ENCODE measurements around the gene COG6.

Gene COG6

GRCh38 chr13:39682310-39682709 is 26.8 kb downstream of the COG6 start:
- no peak for DNase-seq (ENCODE audit: low spot score)

DNA sequence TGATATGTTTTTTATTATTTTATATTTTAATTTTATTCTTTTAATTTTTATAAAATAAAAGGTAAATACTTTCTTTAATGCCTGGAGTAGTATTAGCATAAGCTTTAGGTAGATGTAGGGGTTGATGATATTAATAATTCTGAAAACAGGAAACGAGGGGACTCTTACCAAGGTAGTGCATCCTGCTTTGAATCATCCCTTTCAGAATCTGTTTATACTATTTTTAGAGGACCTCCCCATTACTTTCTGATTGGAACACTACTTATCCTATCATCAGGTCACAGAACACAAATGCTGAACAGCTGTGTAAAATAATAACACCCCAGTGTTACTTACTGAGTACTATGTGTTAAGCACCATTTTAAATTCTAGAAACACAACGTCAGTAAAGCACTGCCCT is 27.3 kb downstream of the COG6 start:
- peak; percentile 9 for DNase-seq (ENCODE audit: low spot score)

DNA sequence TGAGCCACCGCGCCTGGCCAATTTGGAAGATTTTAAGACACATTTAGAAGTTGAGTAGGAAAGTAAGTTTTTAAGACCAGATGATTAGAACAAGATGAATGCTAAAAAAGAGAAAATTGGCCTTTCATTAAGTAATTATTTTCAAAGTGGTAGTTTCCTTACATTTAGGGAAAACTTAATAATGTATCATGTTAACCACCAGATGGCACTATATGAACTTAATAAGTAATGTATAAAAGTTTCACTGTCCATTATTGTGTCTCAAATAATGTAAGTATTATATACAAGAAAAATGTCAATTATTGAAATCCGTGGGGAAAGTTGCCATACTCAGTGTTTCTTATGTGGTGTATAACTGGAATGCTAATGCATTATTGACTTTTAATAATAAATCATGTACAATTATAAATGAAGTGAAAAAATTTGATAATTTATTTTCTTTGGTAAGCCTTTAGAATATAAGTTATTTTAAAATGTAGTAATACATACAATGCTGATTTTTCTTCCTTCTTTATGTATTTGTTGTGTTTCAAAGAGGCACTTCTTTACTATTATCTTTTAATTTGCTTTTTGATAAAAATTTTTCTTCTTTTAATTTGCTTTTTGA is 29.2 kb downstream of the COG6 start:
- peak; percentile 23 for DNase-seq (ENCODE audit: low spot score)

DNA sequence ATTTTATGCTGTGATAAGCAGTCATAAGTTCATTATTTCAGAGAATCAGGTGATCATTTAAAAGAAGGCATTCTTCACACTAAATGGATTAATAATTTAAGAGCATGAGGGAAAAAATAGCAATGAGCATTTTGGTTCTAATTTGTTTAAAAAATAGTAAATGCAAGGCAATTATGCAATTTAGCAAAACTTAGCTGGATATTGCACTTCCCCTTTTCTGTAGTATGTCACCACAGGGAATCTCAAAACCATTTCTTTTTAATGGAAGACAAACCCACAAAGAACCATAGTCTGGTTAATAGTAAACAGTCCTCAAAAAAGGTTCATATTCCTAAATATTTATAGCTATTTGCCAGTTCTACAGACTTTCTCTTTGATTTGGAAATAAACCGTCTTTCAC is 30.2 kb downstream of the COG6 start:
- DNase-seq (ENCODE audit: low spot score): no peak

DNA sequence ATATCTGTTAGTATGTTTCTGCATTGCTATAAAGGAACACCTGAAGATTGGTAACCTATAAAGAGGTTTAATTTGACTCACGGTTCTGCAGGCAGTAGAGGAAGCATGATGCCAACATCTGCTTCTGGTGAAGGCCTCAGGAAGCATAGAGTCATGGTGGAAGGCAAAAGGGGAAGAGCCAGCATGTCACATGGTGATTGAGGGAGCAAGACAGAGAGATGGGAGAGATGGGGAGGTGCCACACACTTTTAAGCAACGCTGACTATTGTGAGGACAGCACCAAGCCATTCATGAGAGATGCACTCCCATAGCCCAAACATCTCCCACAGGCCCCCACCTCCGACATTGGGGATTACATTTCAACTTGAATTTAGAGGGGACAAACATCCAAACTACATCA is 32.8 kb downstream of the COG6 start:
- no peak for DNase-seq (ENCODE audit: low spot score)

DNA sequence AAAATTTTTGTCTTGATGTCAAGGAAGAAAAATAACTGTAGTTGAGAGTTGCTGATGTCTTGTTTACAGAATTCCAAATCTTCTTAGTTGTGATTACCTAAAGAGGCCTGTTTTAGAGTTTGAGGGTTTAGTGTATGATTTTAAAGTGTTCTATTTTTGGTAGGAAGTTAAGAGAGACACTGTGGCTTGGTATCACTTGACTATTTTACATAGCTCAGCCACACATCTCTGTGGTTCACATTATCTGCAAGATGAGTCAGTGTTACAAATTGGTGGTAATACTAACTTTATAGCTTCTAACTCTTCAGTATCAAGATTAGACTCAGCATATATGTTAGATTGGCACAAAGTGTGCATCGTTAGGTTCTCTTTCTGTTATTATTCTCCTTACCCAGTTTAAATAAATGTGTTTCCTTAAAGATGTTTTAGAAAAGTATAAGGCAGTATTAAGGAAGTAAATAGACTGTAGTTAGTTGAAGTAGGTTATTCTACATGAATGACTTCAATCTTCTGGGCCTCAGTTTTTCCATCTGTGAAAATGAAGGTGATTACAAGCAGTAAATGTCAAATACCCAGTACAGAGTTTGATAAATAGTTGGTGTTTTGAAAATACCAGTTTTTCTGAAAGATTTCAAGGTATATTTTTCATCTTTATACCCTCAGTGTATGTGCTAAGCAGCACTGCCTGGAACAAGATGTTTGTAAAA is 33.4 kb downstream of the COG6 start:
- DNase-seq (ENCODE audit: low spot score): peak; percentile 27

- no peak for DNase-seq (ENCODE audit: low spot score)
These were observed 37.4 kb downstream of the COG6 start for GRCh38 chr13:39692660-39693438.

DNA sequence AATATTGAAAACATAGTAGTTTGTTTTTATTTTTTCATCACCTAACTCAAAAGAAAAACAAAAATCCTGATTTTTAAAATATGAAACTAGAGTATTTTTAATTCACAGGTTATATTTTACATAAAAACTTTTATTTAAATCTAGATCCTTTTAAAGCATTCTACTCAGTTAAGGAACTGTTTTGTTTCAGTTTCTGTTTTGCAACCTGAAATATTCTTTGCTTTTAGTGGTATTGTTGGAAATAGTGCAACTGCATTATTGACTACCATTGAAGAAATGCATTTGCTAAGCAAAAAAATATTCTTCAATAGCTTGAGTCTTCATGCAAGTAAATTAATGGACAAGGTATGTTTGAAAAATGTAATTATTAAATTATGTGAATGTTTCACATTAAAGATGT is 43.8 kb downstream of the COG6 start:
- no peak for DNase-seq (ENCODE audit: low spot score)

- DNase-seq (ENCODE audit: low spot score): no peak
These were observed 57.2 kb downstream of the COG6 start for GRCh38 chr13:39712626-39713025.

- no peak for DNase-seq (ENCODE audit: low spot score)
These were observed 73.7 kb downstream of the COG6 start for GRCh38 chr13:39729156-39729555.

GRCh38 chr13:39734952-39735351 is 79.5 kb downstream of the COG6 start:
- DNase-seq (ENCODE audit: low spot score): no peak

DNA sequence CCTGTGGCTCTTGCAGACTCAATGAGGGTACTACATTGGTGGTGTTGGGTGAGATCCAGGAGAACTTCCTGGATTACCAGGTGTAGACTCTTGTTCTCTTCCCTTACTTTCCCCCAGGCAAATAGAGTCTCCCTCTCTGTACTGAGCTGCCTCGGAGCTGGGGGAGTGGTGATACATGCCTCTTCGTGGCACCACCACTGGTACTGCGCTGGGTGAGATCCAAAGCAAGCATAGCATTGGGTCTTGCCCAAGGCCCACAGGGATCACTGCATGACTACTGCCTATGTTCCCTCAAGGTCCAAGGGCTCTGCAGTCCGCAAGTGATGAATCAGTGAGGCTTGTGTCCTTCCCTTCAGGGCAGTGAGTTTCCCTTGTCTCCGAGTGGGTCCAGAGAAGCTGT is 81.6 kb downstream of the COG6 start:
- DNase-seq (ENCODE audit: low spot score): no peak

DNA sequence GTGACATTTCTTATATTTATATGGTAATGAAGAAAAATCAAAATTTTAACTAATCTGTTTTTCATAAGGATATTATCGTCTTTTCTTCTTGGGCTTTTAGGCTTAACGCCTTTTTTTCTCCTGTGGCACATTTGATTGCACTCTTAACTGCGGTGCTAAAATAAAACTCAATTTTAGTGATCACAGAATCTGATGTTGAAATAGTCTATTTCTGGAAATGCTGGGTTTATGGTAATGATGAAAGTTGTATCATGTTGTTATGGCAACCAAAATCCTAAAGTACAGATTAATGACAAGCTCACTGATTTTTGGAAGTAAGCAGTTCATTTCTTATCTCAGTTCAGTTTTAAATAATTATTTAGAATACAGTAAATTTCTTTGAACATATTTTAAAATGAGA is 85.3 kb downstream of the COG6 start:
- no peak for DNase-seq (ENCODE audit: low spot score)

- no peak for DNase-seq (ENCODE audit: low spot score)
These were observed 93.5 kb downstream of the COG6 start for GRCh38 chr13:39748961-39749360.

- no peak for DNase-seq (ENCODE audit: low spot score)
These were observed 94.1 kb downstream of the COG6 start for GRCh38 chr13:39749528-39749927.

- no peak for DNase-seq (ENCODE audit: low spot score)
These were observed 96.3 kb downstream of the COG6 start for GRCh38 chr13:39751805-39752204.

DNA sequence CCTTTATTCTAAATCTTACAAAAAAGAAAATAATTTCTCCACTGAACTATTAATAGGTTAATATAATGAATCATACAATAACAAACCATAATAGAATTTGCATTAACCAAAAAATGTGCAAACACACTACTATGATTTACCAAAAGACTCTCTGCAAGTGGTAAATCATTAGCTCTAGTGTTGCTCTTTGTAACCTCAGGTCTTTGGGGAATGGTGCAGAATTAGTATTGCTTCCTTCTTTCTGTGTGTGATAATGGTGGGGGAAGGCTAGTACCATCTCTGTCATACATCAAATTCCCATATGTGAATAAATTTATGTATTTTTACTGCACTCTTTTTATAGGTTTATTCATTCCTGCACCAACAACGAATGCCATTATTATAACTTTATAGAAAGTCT is 105.1 kb downstream of the COG6 start:
- no peak for DNase-seq (ENCODE audit: low spot score)

DNA sequence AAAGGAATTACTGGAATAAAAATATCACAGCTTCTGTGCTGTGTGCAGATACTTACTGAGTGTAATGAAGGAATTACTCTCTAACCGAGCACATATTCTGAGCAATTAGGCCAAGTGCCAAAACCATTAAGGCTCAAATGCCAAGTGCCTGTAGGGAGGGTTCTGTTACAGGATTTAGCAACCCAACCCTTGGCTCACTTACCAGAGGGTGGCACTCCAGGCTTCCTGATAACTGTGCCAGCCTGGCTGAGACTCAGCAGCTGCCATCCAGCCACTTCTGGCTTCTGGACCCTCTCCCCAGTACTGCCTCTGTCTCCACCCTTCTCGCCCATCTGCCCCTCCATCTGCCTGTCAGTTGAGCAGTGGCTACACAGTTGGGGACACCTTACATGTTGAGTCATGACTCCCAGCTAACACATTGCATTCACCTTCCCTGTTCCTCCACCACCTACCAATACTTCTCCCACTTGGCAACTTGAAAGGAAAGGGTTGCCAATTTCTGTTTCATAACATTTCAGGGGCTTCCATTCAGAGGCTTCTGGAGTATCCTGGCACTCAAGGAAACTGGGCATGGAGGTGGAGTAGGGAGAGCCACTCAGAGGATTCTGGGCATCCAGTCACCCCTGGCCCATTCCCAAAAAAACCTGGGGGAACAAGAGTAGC is 110.5 kb downstream of the COG6 start:
- DNase-seq (ENCODE audit: low spot score): peak; percentile 9

GRCh38 chr13:39766464-39767158 is 111.1 kb downstream of the COG6 start:
- DNase-seq (ENCODE audit: low spot score): no peak

GRCh38 chr13:39767791-39768517 is 112.5 kb downstream of the COG6 start:
- no peak for DNase-seq (ENCODE audit: low spot score)

GRCh38 chr13:39768962-39769361 is 113.5 kb downstream of the COG6 start:
- no peak for DNase-seq (ENCODE audit: low spot score)

Data from activated CD4-positive, alpha-beta T cell treated with anti-CD3 and anti-CD28 coated beads, Interleukin-2, Interleukin-4, amounts not matched to agents 100 ng/mL and 50 ng/mL, durations not matched to agents 16 hours and 8 hours (primary cell).